ENCODE results near the gene SLN.

Gene SLN

GRCh38 chr11:107743191-107743590, 31.3 kb upstream of the SLN start:
- TF ChIP-seq PPARA (CRISPR knock-in tag; IDR thresholded peaks at IDR 0.05; ENCODE audit: borderline replicate concordance) (no peak), GLIS3 (CRISPR knock-in tag; IDR thresholded peaks at IDR 0.05) (no peak), CREB5 (CRISPR knock-in tag; IDR thresholded peaks at IDR 0.05; ENCODE audit: low read depth) (no peak), ESRRG (CRISPR knock-in tag; IDR thresholded peaks at IDR 0.05) (no peak), CSDC2 (CRISPR knock-in tag; IDR thresholded peaks at IDR 0.05) (no peak), BACH2 (CRISPR knock-in tag; IDR thresholded peaks at IDR 0.05; ENCODE audit: borderline replicate concordance) (no peak), ARNTL (CRISPR knock-in tag; IDR thresholded peaks at IDR 0.05; ENCODE audit: borderline replicate concordance, low read depth) (no peak), SNAI2 (CRISPR knock-in tag; IDR thresholded peaks at IDR 0.05) (no peak), TOX (CRISPR knock-in tag; IDR thresholded peaks at IDR 0.05; ENCODE audit: borderline replicate concordance) (no peak), RARB (CRISPR knock-in tag; IDR thresholded peaks at IDR 0.05) (no peak), TCF4 (CRISPR knock-in tag; IDR thresholded peaks at IDR 0.05; ENCODE audit: borderline replicate concordance) (no peak), ZFP3 (CRISPR knock-in tag; IDR thresholded peaks at IDR 0.05) (no peak), POU6F1 (CRISPR knock-in tag; IDR thresholded peaks at IDR 0.05; ENCODE audit: borderline replicate concordance, low read depth) (no peak), ZC3H10 (CRISPR knock-in tag; IDR thresholded peaks at IDR 0.05) (no peak)
- TF ChIP-seq, protein P1, sequence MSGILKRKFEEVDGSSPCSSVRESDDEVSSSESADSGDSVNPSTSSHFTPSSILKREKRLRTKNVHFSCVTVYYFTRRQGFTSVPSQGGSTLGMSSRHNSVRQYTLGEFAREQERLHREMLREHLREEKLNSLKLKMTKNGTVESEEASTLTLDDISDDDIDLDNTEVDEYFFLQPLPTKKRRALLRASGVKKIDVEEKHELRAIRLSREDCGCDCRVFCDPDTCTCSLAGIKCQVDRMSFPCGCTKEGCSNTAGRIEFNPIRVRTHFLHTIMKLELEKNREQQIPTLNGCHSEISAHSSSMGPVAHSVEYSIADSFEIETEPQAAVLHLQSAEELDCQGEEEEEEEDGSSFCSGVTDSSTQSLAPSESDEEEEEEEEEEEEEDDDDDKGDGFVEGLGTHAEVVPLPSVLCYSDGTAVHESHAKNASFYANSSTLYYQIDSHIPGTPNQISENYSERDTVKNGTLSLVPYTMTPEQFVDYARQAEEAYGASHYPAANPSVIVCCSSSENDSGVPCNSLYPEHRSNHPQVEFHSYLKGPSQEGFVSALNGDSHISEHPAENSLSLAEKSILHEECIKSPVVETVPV (CRISPR knock-in tag; IDR thresholded peaks at IDR 0.05): no peak
- TF ChIP-seq, protein P2, sequence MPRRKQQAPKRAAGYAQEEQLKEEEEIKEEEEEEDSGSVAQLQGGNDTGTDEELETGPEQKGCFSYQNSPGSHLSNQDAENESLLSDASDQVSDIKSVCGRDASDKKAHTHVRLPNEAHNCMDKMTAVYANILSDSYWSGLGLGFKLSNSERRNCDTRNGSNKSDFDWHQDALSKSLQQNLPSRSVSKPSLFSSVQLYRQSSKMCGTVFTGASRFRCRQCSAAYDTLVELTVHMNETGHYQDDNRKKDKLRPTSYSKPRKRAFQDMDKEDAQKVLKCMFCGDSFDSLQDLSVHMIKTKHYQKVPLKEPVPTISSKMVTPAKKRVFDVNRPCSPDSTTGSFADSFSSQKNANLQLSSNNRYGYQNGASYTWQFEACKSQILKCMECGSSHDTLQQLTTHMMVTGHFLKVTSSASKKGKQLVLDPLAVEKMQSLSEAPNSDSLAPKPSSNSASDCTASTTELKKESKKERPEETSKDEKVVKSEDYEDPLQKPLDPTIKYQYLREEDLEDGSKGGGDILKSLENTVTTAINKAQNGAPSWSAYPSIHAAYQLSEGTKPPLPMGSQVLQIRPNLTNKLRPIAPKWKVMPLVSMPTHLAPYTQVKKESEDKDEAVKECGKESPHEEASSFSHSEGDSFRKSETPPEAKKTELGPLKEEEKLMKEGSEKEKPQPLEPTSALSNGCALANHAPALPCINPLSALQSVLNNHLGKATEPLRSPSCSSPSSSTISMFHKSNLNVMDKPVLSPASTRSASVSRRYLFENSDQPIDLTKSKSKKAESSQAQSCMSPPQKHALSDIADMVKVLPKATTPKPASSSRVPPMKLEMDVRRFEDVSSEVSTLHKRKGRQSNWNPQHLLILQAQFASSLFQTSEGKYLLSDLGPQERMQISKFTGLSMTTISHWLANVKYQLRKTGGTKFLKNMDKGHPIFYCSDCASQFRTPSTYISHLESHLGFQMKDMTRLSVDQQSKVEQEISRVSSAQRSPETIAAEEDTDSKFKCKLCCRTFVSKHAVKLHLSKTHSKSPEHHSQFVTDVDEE (CRISPR knock-in tag; IDR thresholded peaks at IDR 0.05): no peak
- no peak for ATAC-seq

DNA sequence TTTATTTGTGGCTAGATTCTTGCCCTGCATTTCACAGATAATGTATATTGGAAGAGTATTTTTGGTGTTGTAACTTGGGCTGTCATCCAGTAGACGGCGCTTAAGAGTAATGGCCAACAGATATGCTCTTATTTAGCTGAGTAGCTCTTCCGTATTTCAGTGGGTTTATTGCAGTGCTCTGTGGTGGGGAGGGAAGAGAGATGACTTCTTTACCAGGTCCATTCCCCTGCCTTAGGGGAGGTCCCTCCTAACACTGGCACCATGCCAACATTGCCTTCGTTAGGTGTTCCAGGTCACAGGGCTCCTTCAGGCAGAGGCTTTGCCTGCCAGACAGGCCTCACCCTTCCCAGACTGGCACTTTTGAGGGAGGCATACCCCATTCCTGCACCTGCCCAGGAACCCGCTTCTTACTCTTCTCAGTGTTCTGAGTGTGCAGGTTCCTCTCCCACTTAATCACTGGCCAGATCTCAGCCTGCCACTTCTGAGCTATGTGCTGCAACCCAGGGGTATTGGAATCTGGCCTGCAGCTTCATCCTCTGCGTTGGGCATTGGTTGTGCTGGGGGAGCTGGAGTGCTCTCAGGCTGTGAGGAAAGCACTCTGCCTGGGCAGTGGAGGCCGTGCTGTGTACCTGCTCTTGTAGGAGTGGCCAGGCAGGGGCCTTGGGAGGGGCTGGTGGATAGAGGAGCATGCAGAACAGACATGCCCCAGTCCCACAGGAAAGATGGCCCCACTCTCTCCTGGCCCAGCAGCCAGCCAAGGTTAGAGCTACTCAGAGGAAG, 29.4 kb upstream of the SLN start:
- TF ChIP-seq ZC3H10 (CRISPR knock-in tag; IDR thresholded peaks at IDR 0.05): no peak
- no peak for TF ChIP-seq ZNF8 (CRISPR knock-in tag; IDR thresholded peaks at IDR 0.05)
- TF ChIP-seq BACH2 (CRISPR knock-in tag; IDR thresholded peaks at IDR 0.05; ENCODE audit: borderline replicate concordance): no peak
- no peak for TF ChIP-seq ZNF70 (CRISPR knock-in tag; IDR thresholded peaks at IDR 0.05)
- TF ChIP-seq OSR1 (CRISPR knock-in tag; IDR thresholded peaks at IDR 0.05): no peak
- TF ChIP-seq GLIS3 (CRISPR knock-in tag; IDR thresholded peaks at IDR 0.05): no peak
- TF ChIP-seq PATZ1 (CRISPR knock-in tag; IDR thresholded peaks at IDR 0.05; ENCODE audit: borderline replicate concordance): no peak
- TF ChIP-seq ESRRG (CRISPR knock-in tag; IDR thresholded peaks at IDR 0.05): no peak
- TF ChIP-seq, protein P2 (CRISPR knock-in tag; IDR thresholded peaks at IDR 0.05): no peak
- TF ChIP-seq ARNTL (CRISPR knock-in tag; IDR thresholded peaks at IDR 0.05; ENCODE audit: borderline replicate concordance, low read depth): no peak
- TF ChIP-seq ZFP3 (CRISPR knock-in tag; IDR thresholded peaks at IDR 0.05): no peak
- TF ChIP-seq CSDC2 (CRISPR knock-in tag; IDR thresholded peaks at IDR 0.05): no peak
- no peak for TF ChIP-seq ZFP30 (CRISPR knock-in tag; IDR thresholded peaks at IDR 0.05)
- TF ChIP-seq ISL1 (CRISPR knock-in tag; IDR thresholded peaks at IDR 0.05): no peak
- peak; percentile 72; the same call in 2 of the 3 replicates for ATAC-seq
